GM18519 (cell line): Measurements from ENCODE around the gene CRIP2.

ENCODE experiments used
- ATAC-seq: cut with Tn5 transposase; IDR thresholded peaks from one replicate; pipeline ENCODE4 v1.9.1; 2021; ENCODE audit warnings: mild to moderate bottlenecking, moderate library complexity; ENCODE audit not compliant: unreplicated experiment, low FRiP score

CRIP2 gene

DNA sequence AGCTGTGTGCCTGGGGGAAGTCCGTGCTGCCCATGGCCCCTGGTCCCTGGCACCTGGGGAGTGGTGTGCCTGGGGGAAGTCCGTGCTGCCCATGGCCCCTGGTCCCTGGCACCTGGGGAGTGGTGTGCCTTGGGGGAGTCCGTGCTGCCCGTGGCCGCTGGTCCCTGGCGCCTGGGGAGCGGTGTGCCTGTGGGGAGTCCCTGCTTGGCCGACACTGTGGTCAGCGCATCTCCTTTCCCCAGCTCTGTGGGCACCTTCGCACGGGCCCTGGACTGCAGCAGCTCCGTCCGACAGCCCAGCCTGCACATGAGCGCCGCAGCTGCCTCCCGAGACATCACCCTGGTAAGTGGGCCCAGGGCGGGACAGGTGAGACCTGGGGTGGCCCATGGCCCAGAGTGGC is 14.5 kb upstream of the CRIP2 start:
- no peak for ATAC-seq

DNA sequence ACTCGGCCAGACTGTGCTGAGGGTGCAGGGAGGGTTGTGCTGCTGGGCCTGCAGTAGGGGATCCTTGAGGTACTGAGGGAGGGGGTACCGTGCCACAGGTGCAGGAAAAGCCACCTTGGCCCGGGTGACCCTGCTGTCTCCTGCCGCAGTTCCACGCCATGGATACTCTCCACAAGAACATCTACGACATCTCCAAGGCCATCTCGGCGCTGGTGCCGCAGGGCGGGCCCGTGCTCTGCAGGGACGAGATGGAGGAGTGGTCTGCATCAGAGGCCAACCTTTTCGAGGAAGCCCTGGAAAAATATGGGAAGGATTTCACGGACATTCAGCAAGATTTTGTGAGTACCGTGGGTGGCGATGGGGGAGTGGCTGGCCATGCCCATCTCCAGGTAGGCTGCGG is 14.0 kb upstream of the CRIP2 start:
- ATAC-seq, result no peak

DNA sequence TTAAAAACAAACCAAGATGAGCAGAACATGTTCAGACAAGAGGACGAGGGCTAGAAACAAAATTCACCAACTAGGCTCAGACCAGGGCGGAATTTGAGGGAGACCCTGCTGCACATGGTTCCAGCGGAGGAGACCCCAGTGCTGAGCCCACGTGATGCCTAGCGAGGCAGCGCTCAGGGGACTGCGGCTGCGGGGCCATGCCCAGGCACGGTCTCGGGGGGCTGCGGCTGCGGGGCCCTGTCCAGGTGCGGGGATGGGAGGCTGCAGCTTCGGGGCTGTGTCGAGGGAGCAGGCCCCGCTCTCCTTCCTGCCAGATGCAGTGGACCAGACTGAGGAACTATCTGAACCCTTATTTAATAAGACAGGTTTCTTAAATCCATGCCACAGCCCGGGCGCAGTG is 12.7 kb upstream of the CRIP2 start:
- no peak for ATAC-seq

DNA sequence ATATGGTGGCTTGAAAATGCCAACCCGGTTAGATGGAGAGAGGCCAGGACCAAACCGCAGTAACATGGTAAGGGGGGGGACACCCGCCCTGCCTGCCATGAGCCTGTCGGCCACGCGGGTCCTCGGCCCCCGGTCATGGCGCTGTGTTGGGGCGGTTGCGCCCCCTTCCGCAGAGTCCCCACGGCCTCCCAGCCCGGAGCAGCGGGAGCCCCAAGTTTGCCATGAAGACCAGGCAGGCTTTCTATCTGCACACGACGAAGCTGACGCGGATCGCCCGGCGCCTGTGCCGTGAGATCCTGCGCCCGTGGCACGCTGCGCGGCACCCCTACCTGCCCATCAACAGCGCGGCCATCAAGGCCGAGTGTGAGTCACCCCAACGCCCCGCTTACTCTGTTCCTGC is 10.1 kb upstream of the CRIP2 start:
- no peak for ATAC-seq

DNA sequence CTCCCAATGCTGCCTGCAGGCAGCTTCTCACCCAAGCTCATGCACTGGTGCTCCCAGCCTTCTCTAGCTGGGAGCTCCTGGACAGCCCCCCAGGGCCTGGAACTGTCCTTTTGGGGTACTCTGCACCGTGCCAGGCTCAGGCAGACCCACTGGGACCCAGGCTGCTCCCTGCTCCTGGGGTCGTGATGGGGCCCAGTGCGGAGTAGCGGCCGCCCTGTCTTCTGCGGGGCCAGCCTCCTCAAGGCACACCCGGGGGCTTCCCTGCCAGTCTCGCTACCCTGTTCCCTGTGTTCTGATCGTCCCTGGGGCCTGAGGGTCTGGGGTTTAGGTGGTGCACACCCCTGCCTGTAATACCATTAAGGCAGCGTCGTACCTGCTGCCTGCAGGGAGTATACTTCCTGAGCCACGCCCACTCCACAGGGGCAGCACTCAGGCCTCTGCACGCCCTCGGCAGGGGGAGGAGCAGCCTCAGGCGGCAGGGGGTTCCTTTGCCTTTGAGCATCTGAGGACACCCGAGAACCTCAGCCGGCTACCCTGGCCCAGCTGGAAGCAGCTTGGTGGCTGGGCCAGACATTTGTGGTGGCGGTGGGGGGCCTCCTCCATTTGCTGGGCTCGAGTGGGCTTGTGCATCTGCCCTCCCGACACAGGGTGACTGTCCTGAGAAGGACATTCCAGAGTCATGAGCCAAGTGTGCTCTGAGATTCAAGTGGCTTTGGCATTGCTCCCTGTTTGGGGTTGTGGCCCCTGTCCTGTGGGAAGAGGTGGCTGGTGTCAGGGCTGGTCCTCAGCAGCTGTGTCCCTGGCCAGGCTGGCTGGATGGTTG is 9.2 kb upstream of the CRIP2 start:
- no peak for ATAC-seq

DNA sequence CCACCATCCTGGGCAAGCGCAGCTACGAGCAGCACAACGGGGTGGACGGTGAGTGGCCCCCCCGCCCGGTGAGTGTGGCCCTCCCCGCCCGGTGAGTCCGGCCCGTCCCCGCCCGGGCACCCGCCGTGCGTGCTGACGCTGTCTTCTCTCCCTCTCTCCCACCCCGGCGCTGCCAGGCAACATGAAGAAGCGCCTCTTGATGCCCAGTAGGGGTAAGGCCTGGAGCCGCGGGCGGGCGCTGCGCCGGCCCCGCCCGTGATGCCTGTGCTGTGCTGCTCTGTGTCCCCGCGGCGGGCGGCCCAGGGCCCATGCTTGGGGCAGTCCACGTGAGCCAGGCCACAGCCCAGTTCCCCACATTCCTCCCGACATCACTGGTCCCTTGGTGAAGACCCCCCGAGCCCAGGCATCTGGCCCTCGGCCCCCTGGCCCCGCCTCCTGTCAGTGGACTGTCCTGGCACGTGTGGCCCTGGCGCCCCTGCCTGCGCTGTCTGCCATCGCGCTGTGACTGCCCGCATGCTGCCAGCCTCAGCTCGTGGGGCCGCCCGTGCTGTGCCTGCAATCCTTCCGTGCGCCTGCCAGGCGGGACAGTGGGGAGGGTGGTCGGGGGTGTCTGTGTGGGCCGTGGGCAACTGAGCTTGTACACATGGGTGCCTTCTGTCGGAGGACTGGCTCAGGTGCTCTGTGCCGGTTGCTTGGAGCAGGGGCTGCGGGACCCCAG is 7.9 kb upstream of the CRIP2 start:
- no peak for ATAC-seq

DNA sequence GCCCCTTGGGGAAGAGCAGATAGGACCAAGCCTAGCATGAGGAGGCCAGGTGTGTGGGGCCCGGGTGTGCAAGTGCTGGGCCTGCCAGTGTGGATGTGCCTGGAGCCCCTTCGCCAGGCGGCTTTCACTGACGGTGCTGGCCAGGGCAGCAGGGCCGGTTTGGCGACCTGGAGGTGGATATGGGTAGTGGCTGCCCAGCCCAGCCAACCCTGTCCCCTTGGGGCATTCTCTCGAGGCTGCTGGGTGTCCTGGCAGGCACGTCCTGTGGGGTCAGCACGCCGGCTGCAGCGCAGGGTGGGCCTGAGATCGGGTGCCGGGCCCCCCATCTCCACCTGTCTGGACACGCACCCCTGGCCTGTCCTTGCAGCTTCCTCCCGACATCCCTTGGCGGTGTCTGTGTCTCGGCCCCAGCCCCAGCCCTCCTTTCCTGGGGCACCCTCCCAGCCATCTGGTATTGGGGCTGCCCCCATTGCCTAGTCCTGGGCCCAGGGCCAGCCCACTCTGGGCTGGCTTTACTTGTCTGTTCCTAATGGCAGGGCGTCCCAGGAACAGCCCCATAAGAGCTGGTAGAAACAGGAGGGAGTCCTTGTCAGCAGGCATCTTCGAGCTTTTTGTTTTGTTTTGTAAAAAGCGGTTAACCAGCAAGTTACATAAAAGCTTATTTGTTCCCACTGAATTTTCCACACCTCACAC is 7.2 kb upstream of the CRIP2 start:
- ATAC-seq, result no peak

DNA sequence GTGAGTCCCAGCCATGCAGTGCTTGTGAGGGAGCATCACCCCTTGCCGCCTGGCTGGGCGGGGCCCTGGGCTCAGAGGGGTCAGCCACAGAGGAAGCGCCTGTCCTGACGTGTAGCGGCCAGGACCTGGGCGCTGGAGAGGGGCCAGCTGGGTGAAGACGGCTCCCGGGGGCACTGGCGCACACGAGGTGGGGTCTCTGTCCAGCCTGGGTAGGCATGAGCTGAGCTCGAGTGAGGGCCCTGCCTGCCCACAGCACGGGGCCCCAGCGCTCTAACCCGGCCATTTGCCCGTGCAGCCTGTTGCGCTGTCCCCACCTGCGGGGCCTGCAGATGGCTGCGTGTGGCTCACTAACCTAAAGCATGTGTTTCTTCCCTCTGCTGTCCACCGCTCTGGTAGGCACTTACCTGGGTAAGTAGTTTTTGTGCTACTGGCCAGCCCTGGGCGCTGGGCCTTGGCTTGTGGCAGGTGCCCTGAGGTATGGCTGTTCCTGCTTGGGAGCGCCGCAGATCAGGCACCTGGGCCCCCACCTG is 6.6 kb upstream of the CRIP2 start:
- ATAC-seq, result no peak

DNA sequence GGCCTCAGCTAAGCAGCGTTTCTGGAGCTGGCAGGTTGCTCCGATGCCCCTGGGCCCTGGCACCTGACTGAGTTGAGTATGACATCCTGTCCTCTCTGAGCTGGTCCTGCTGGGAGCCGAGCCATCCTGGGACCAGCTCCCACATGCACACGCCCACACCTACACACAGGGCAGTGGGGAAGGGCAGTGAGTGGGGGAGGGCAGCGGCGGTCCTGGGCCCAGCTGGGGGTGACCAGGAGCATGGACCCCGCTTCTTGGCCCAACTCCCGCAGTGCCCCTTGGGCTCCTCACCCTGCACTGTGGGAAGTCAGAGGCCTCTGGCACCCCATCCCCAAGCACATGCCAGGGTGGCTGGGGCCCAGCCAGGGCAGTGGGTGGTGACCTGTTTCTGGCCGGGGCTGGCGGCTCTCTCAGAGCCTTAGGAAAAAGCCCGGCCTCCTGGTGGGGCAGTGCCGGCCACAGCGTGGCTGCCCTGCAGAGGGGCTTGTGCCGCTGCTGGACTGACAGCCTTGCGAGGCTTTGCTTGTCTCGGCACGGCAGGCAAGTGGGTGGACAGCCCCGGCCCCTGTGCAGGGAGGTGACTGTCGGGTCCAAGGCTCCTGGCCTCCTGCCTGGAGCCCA is 5.9 kb upstream of the CRIP2 start:
- no peak for ATAC-seq

DNA sequence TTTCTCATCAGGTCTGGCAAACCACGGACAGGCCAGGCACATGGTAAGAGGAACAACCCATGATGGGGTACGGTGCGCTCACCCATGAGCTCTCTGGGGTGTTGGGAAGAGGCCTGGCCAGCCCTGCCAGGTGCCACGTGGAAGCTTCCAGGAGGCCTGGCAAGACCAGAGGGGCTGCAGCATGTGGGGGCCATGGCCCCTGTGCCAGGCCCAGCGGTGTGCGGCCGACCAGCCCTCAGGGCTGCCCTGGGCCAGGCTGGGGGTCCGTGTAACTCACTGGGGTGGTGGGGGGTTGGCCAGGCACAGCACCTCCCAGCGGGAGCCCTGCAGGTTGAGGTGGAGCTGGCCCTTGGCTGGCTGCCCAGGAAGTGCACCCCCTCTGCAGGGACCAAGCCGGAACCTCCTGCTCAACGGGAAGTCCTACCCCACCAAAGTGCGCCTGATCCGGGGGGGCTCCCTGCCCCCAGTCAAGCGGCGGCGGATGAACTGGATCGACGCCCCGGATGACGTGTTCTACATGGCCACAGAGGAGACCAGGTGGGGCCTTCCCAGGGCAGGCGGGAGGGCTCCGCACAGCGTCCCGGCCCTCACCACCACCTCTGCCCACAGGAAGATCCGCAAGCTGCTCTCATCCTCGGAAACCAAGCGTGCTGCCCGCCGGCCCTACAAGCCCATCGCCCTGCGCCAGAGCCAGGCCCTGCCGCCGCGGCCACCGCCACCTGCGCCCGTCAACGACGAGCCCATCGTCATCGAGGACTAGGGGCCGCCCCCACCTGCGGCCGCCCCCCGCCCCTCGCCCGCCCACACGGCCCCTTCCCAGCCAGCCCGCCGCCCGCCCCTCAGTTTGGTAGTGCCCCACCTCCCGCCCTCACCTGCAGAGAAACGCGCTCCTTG is 4.9 kb upstream of the CRIP2 start:
- ATAC-seq, result no peak

DNA sequence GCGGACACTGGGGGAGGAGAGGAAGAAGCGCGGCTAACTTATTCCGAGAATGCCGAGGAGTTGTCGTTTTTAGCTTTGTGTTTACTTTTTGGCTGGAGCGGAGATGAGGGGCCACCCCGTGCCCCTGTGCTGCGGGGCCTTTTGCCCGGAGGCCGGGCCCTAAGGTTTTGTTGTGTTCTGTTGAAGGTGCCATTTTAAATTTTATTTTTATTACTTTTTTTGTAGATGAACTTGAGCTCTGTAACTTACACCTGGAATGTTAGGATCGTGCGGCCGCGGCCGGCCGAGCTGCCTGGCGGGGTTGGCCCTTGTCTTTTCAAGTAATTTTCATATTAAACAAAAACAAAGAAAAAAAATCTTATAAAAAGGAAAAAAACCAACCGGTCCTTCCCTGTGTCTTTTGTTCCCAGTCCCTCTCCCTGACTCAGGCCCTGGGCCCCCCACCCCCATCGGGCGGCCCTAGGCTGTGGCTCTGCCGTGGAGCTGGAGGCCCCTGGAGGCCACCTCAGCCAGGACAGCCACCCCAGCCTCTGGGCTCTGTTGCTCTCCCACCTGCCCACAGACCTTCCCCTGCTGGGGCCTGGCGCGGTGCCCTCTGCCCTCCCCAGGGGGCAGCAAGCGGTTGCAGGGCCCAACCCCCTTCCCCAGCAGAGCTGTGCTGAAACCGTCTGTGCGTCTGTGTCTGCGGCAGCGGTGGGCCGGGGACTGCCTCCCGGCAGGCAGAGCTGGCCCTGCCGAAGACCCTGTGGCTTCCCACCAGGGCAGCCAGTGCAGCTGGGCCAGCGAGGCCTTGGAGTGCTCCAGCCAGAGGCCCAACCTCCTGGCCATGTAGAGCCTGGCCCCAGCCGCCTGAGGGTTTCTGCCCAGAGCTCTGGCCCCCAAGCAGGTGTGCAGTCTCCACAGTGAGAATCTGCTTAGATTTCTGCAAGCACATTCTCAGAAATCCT is 4.0 kb upstream of the CRIP2 start:
- no peak for ATAC-seq

DNA sequence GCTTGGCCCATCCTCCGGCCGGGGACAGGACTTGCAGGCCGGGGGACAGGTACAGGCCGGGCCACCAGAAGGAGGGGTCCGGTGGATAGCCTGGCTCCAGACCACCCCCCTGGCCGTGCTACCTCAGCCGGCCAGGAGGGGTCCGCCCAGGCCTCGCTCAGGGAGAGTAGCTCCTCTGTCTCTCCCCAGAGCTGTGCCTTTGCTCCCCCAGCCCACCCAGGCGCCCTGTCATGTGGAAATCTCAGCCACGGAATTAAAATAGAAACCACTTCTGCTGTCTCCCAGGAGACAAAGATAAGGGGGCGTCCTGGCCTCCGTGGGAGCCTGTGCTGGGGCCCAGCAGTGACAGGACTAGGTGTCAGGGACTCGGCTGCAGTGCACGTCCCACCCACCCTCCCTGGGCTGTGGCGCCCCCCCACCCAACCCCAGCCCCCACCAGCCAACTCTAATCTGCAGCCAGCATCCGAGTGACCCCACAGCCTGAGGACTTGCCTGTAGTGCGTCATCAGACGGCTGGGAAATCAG is 3.3 kb upstream of the CRIP2 start:
- ATAC-seq, result no peak

DNA sequence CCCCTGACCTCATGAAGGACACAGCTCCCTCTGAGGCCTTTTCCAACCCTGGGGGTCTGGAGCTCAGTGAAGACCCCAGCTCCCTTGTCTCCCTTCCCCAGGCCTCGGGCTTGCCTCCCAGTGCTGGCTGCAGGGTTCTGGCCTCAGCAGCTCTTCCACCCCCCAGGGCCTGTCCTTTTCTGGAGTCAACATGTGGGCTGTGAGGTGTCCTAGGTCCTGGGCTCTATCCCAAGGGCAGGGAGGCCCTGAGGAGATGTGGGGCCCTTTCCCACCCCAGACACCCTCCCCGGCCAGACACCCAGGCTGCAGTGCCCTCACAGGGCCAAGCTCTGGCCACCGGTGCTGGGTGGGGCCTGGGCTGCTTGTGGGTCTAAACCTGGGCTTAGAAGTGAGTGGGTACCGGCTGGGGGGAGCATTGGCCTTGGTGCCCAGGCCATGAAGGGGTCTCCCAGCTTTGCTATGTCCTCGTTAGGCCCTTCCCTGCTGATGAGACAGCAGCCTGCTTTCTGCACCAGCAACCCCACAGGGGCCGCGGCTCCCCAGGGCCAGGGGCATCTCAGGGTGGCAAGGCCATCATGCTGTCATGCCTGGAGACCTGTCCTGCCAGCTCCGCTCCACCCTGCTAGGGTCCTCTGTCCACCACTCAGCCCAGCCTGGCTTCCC is 2.7 kb upstream of the CRIP2 start:
- ATAC-seq, result no peak

DNA sequence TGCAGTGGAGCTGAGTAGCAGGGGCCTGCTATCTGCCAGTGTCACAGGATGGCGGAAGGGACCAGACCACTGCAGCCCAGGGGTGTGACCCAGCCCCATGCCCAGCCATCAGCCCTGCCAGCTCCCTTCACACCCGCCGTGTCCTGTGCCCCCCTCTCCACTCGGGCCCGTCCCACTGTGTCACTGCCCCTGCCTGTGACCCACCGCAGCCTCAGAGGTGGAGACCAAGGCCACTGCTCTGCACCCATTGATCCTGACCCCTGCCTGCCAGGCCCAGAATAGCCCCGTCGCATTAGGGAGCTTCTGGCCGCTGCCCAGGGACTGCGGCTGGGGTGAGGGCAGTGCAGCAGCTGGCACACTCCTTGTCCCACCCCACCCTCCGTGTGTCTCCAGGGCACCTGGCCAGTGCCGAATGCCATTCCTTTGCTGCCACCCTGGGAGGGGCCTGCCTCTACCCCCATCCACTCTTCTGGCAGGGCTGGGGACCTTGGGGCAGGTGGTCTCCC is 2.1 kb upstream of the CRIP2 start:
- no peak for ATAC-seq

DNA sequence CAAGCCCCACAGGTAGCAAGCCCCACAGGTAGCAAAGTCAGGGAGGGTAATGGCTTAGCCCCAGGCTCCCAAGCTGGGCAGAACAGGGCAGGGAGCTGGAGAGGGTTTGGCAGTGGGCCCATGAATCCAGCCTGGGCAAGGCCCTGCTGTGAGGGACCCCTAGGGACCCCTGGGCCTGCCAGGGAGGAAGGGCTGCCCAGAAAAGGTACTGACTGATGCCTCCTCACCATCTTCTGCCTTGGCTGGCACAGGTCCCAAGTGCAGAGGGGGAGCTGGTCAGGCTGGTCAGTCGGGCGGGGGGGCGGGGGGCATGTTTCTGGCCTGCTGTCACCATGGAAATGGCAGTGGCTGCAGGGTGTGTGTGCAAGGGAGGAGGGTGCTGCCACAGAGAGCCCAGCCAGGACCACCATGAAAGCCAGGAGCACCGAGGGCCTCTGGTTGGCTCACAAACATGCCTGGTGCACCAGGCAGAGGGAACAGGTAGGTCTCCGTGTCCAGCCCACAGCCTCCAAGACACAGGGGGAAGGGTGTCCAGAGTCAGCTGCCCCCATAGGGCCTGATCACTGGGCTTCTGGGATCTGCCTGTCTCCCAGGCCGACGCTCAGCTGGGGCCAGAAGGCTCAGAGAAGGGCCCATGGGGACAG is 1.5 kb upstream of the CRIP2 start:
- ATAC-seq, result no peak

DNA sequence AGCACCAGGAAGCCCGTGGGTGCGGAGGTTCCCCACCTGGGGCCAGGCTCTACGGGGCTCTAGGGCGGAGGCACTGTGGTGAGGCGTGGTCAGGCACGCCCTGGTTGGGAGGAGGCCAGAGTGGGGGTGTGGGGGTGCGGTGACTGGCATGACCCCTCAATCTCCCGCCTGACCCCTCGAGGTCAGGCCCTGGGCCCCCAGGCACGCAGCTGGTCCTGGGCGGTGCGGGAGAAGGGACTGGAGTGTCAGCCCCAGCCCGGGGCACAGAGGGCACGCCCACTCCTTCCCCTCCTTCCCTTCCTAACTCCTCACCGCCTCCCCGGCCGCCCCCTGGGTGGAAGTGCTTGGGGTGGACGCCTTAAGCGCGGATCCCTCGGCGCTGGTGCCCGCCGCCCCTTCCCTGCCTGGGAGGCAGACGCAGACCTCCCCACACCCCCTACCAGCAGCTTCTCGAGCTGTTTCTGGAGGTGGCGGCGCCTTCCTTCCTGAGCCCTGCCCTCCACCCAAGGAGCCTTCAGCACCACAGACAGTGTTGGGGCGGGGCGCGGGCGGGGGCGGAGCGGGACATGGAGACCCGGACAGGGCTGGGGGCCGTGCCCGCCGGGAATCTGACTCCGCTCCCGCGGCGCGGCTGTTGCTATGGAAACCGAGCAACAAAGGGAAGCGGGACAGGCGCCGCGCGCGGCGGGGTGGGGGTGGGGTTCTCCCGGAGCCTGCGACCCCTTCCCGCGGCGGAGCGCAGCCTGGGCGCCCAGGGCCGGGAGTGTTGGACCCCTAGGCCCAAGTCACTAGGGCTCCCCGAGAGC is 741 bp upstream of the CRIP2 start:
- no peak for ATAC-seq
